ENCODE measurements around the gene DERL3.
"Not testable (repeated sequence)": the region's sequence is repeated elsewhere in the genome, so short reads cannot be mapped to it uniquely, and the experiment has no call there.

DERL3 gene

DNA sequence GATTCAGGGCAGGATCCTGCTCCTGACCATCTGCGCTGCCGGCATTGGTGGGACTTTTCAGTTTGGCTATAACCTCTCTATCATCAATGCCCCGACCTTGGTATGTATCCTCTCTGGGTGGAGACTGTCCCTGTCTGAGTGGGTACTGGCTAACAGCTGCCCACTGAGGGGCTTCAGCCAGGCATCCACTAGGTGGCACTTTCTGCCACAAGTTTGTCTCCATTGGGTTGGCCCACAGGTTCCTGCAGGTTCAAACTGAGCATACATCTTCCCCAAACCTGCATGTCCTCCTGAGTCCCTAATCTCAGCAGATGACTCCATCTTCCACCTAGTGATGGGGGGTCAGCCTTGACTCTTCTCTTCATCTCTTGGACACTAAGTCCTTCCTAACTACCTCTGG is 23.3 kb upstream of the DERL3 start:
- Histone ChIP-seq H3K9me2 (ENCODE audit: low read depth, low read length) (no peaks in the 10 kb centered on the region), H3K9ac (ENCODE audit: low read length) (no peak overlapping the region), H3K9me3 (ENCODE audit: low read length) (no peaks in the 10 kb centered on the region), H4K20me1 (ENCODE audit: insufficient read depth, low read length) (no peaks in the 10 kb centered on the region), H3K79me2 (ENCODE audit: insufficient read depth, low read length) (no peaks in the 10 kb centered on the region), H2AFZ (ENCODE audit: low read length) (no peak overlapping the region), H3K4me3 (ENCODE audit: low read depth, low read length, poor library complexity, severe bottlenecking) (no peak overlapping the region), H3K4me1 (ENCODE audit: insufficient read depth, low read length, severe bottlenecking) (peaks cover 19% of the 10 kb centered on the region), H3K4me2 (ENCODE audit: low read length) (no peak overlapping the region), H3K27ac (ENCODE audit: low read depth, low read length, poor library complexity, severe bottlenecking) (no peak overlapping the region), H3K27me3 (ENCODE audit: insufficient read depth, low read length) (no peaks in the 10 kb centered on the region), H3F3A (ENCODE audit: insufficient read depth, low read length) (no peaks in the 10 kb centered on the region), H3K36me3 (ENCODE audit: insufficient read depth, low read length) (peaks cover 10% of the 10 kb centered on the region; the same call in 1 of the 2 replicates)
- TF ChIP-seq, protein P1, sequence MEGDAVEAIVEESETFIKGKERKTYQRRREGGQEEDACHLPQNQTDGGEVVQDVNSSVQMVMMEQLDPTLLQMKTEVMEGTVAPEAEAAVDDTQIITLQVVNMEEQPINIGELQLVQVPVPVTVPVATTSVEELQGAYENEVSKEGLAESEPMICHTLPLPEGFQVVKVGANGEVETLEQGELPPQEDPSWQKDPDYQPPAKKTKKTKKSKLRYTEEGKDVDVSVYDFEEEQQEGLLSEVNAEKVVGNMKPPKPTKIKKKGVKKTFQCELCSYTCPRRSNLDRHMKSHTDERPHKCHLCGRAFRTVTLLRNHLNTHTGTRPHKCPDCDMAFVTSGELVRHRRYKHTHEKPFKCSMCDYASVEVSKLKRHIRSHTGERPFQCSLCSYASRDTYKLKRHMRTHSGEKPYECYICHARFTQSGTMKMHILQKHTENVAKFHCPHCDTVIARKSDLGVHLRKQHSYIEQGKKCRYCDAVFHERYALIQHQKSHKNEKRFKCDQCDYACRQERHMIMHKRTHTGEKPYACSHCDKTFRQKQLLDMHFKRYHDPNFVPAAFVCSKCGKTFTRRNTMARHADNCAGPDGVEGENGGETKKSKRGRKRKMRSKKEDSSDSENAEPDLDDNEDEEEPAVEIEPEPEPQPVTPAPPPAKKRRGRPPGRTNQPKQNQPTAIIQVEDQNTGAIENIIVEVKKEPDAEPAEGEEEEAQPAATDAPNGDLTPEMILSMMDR (IDR thresholded peaks at IDR 0.05; ENCODE audit: low read length) = peak; percentile 76
- TF ChIP-seq EZH2 (IDR thresholded peaks at IDR 0.05; ENCODE audit: borderline replicate concordance, low read length) = no peak

DNA sequence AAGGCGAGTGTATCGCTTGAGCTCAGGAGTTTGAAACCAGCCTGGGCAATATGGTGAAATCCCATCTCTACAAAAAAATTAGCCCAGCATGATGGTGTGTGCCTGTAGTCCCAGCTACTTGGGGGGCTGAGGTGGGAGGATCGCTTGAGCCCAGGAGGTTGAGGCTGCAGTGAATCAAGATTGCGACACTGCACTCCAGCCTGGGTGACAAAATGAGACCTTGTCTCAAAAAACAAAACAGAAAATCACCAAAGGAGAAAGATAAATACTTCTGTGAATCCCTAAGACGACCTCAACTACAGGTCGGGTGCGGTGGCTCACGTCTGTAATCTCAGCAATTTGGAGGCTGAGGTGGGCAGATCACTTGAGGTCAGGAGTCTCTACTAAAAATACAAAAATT is 21.4 kb upstream of the DERL3 start:
- not testable (repeated sequence) for H3K27me3 ChIP-seq (ENCODE audit: insufficient read depth, low read length); H3K9me3 ChIP-seq (ENCODE audit: low read length); H2AFZ ChIP-seq (ENCODE audit: low read length); H3K36me3 ChIP-seq (ENCODE audit: insufficient read depth, low read length); H3F3A ChIP-seq (ENCODE audit: insufficient read depth, low read length); H3K9me2 ChIP-seq (ENCODE audit: low read depth, low read length); H3K4me2 ChIP-seq (ENCODE audit: low read length); H4K20me1 ChIP-seq (ENCODE audit: insufficient read depth, low read length); H3K4me3 ChIP-seq (ENCODE audit: low read depth, low read length, poor library complexity, severe bottlenecking); H3K9ac ChIP-seq (ENCODE audit: low read length); H3K79me2 ChIP-seq (ENCODE audit: insufficient read depth, low read length)
- Histone ChIP-seq H3K27ac (ENCODE audit: low read depth, low read length, poor library complexity, severe bottlenecking) (peak overlapping the region; percentile 82), H3K4me1 (ENCODE audit: insufficient read depth, low read length, severe bottlenecking) (peaks cover 27% of the 10 kb centered on the region)

DNA sequence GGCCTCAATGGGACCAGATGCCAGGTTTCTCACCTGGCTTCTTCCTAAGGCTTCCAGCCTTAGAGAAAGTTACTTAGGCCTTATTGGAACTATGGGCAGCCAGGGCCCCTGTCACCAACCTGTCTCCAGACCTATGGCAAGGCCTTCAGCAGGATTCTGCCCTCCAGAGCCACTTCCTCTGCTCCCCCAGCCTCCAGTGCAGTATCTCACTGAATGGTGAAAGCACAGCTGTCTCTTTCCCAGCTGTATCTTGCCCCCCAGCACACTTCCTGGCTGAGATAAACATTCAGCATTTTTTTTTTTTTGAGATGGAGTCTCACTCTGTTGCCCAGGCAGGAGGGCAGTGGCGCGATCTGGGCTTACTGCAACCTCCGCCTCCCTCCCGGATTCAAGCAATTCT is 20.4 kb upstream of the DERL3 start:
- Histone ChIP-seq H3K9me3 (ENCODE audit: low read length) (no peaks in the 10 kb centered on the region), H3K4me1 (ENCODE audit: insufficient read depth, low read length, severe bottlenecking) (peaks cover 27% of the 10 kb centered on the region), H2AFZ (ENCODE audit: low read length) (no peak overlapping the region), H3K27me3 (ENCODE audit: insufficient read depth, low read length) (no peaks in the 10 kb centered on the region), H3K4me3 (ENCODE audit: low read depth, low read length, poor library complexity, severe bottlenecking) (peak overlapping the region; percentile 70), H3K36me3 (ENCODE audit: insufficient read depth, low read length) (no peaks in the 10 kb centered on the region), H3K79me2 (ENCODE audit: insufficient read depth, low read length) (no peaks in the 10 kb centered on the region), H3K9ac (ENCODE audit: low read length) (peak overlapping the region; percentile 80; the same call in 1 of the 2 replicates), H3F3A (ENCODE audit: insufficient read depth, low read length) (no peaks in the 10 kb centered on the region), H4K20me1 (ENCODE audit: insufficient read depth, low read length) (no peaks in the 10 kb centered on the region), H3K27ac (ENCODE audit: low read depth, low read length, poor library complexity, severe bottlenecking) (peak overlapping the region; percentile 82), H3K4me2 (ENCODE audit: low read length) (peak overlapping the region; percentile 83), H3K9me2 (ENCODE audit: low read depth, low read length) (no peaks in the 10 kb centered on the region)
- no peak for TF ChIP-seq EZH2 (IDR thresholded peaks at IDR 0.05; ENCODE audit: borderline replicate concordance, low read length)
- TF ChIP-seq, protein P1 (IDR thresholded peaks at IDR 0.05; ENCODE audit: low read length) = no peak

DNA sequence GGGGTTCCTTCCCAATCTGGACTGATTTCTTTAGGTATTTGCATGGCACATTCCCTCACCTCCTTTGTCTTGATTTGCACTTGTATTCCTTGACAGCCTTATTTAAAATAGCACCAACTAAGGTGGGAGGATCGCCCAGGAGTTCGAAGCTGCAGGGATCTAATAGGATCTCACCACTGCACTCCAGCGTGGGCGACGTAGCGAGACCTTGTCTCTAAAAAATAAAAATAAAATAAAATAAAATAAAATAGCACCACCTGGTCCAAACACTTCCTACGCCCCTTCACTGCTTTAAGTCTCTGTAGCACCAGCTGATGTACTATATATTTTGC is 19.6 kb upstream of the DERL3 start:
- H3K27ac ChIP-seq (ENCODE audit: low read depth, low read length, poor library complexity, severe bottlenecking) = peak overlapping the region; percentile 82
- TF ChIP-seq EZH2 (IDR thresholded peaks at IDR 0.05; ENCODE audit: borderline replicate concordance, low read length) = no peak
- TF ChIP-seq, protein P1 (IDR thresholded peaks at IDR 0.05; ENCODE audit: low read length) = no peak
- H3K9me2 ChIP-seq (ENCODE audit: low read depth, low read length) = no peaks in the 10 kb centered on the region
- H3K9me3 ChIP-seq (ENCODE audit: low read length) = no peaks in the 10 kb centered on the region
- no peaks in the 10 kb centered on the region for H3K79me2 ChIP-seq (ENCODE audit: insufficient read depth, low read length)
- H3F3A ChIP-seq (ENCODE audit: insufficient read depth, low read length) = no peaks in the 10 kb centered on the region
- no peaks in the 10 kb centered on the region for H3K27me3 ChIP-seq (ENCODE audit: insufficient read depth, low read length)
- H2AFZ ChIP-seq (ENCODE audit: low read length) = no peak overlapping the region
- H4K20me1 ChIP-seq (ENCODE audit: insufficient read depth, low read length) = no peaks in the 10 kb centered on the region
- peaks cover 27% of the 10 kb centered on the region for H3K4me1 ChIP-seq (ENCODE audit: insufficient read depth, low read length, severe bottlenecking)
- peak overlapping the region; percentile 83 for H3K4me2 ChIP-seq (ENCODE audit: low read length)
- H3K9ac ChIP-seq (ENCODE audit: low read length) = peak overlapping the region; percentile 80
- peak overlapping the region; percentile 70 for H3K4me3 ChIP-seq (ENCODE audit: low read depth, low read length, poor library complexity, severe bottlenecking)
- H3K36me3 ChIP-seq (ENCODE audit: insufficient read depth, low read length) = no peaks in the 10 kb centered on the region
